Fibroblast of lung (primary cell): ENCODE results near the gene TXNIP. TPM values are rescaled to one million over a fixed set of nuclear protein-coding genes. Genes with fewer than 3 reads are reported as not detected.
A peak's percentile ranks its signal among the peaks of the same experiment; 100 is the strongest.

Source experiments
- DNase-seq, 2 donors: peaks; one replicate each; pipeline versions ENCODE4 v3.0.0 to v3.0.0-alpha.2; 2010; ENCODE audit warnings: low read depth in 2 of 2
- H2AFZ ChIP-seq: 2 replicates; pipeline ENCODE4 v1.5.1; 2012; ENCODE audit warnings: low read length, control low read depth, inconsistent platforms
- H3K27ac ChIP-seq: 2 replicates; pipeline ENCODE4 v1.5.1; 2011; ENCODE audit warnings: low read length, control low read depth; ENCODE audit not compliant: insufficient read depth
- H3K27me3 ChIP-seq: 2 replicates; pipeline ENCODE4 v1.5.1; 2011; ENCODE audit warnings: mild to moderate bottlenecking, low read length; ENCODE audit not compliant: control insufficient read depth, insufficient read depth
- H3K36me3 ChIP-seq: 2 replicates; pipeline ENCODE4 v1.5.1; 2011; ENCODE audit warnings: low read length; ENCODE audit not compliant: control insufficient read depth, insufficient read depth
- H3K4me1 ChIP-seq: 2 replicates; pipeline ENCODE4 v1.5.1; 2011; ENCODE audit warnings: low read length; ENCODE audit not compliant: control insufficient read depth, insufficient read depth; ENCODE audit errors: extremely low read depth
- H3K4me2 ChIP-seq: 2 replicates; pipeline ENCODE4 v1.5.1; 2011; ENCODE audit warnings: low read length, control low read depth; ENCODE audit not compliant: insufficient read depth; ENCODE audit errors: extremely low read depth
- H3K4me3 ChIP-seq, 4 experiments: fragments of 200-600 bp in 1 of 4; sonication (generic) in 1 of 4; replicated peaks in 1 of 4; 2 replicates each; pipeline ENCODE4 v1.5.1; 2011 to 2016; ENCODE audit warnings: low read length in 4 of 4, low read depth in 3 of 4, mild to moderate bottlenecking in 3 of 4, control low read depth in 2 of 4, inconsistent platforms in 1 of 4, mixed read lengths in 1 of 4; ENCODE audit not compliant: insufficient read depth in 1 of 4; ENCODE audit errors: control extremely low read depth in 1 of 4
- H3K79me2 ChIP-seq: 2 replicates; pipeline ENCODE4 v1.5.1; 2012; ENCODE audit warnings: mild to moderate bottlenecking, low read length, inconsistent platforms; ENCODE audit not compliant: control insufficient read depth, insufficient read depth
- H3K9ac ChIP-seq: 2 replicates; pipeline ENCODE4 v1.5.1; 2011; ENCODE audit warnings: mild to moderate bottlenecking, low read length, control low read depth; ENCODE audit not compliant: insufficient read depth
- H3K9me3 ChIP-seq: 2 replicates; pipeline ENCODE4 v1.5.1; 2012; ENCODE audit warnings: low read depth, low read length; ENCODE audit not compliant: control insufficient read depth, insufficient read depth
- H4K20me1 ChIP-seq: 2 replicates; pipeline ENCODE4 v1.5.1; 2011; ENCODE audit warnings: low read length; ENCODE audit not compliant: control insufficient read depth, insufficient read depth; ENCODE audit errors: extremely low read depth
- EZH2 ChIP-seq: IDR thresholded peaks from 2 replicates; pipeline ENCODE4 v1.5.1; 2012; ENCODE audit warnings: low read length, control low read depth, mild to moderate bottlenecking; ENCODE audit errors: missing control alignments
- polyA plus RNA-seq, 2 donors: library from polyadenylated mRNA; depleted of rRNA in 1 of 2; stranded (reverse) in 1 of 2; unstranded in 1 of 2; fragments of >200 nt; gene quantifications; 2 replicates each; pipeline ENCODE4 v1.2.1, GENCODE V29; 2011 to 2012; ENCODE audit warnings: missing spikeins in 1 of 2
- total RNA-seq: library from RNA; depleted of rRNA; stranded (reverse); fragments of >200 nt; gene quantifications from 2 replicates; pipeline ENCODE4 v1.2.1, GENCODE V29; 2014
- TF ChIP-seq, protein P1 (sequence below), 2 donors: IDR thresholded peaks in 1 of 2; conservative IDR thresholded peaks in 1 of 2; 1 replicate in 1 of 2; 2 replicates in 1 of 2; pipeline ENCODE4 v1.5.1; 2011 to 2012; ENCODE audit warnings: low read length in 2 of 2, control low read depth in 1 of 2, inconsistent platforms in 1 of 2, low read depth in 1 of 2, mild to moderate bottlenecking in 1 of 2

The TXNIP gene
- total and polyA plus RNA-seq, 2 donors (not counting 1 experiment from before 2014, with no cell fraction given) = 204 to 773 TPM

DNA sequence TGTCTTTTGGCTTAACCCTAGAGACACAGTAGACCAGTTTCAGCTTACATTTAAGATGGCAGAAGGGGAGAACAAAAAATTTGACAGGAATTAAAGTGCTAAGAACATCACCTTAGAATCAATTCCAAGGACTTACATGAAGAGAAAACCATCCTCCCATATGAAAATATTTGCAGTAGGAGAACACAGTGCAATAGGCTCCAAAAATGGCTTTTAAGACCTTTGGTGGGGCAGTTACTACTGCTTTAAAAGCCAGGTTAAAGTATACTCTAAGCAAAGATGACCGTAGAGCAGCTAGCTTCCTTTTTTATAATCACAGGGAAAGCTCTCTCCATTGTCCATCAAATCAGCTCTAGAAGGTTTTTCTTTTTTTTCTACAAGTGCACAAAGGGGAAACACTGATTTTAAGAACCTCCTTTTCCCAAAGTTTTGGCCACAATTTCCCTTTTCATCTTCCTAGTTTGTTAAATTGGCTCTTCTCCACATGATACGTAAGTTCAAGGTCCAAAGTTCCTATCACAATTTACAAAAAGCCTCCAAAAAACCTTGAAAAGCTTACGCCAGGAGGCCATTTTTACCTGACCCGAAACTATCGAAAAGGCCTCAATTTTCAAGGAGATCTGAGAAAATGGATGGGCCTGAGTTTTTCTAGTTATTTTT, 3.3 kb downstream of the TXNIP start:
- Histone ChIP-seq H3K79me2 (peaks cover 17% of the 10 kb centered on the region), H3K36me3 (peaks cover 4% of the 10 kb centered on the region), H3K4me2 (no peak overlapping the region), H3K9me3 (no peaks in the 10 kb centered on the region), H3K27me3 (no peaks in the 10 kb centered on the region), H3K27ac (no peak overlapping the region), H2AFZ (no peak overlapping the region), H3K4me1 (peaks cover 10% of the 10 kb centered on the region), H3K9ac (no peak overlapping the region), H3K4me3 (peak overlapping the region in 2 of 4 experiments; percentile 79 to 98), H4K20me1 (no peaks in the 10 kb centered on the region)
- TF ChIP-seq EZH2 = no peak
- TF ChIP-seq, protein P1, sequence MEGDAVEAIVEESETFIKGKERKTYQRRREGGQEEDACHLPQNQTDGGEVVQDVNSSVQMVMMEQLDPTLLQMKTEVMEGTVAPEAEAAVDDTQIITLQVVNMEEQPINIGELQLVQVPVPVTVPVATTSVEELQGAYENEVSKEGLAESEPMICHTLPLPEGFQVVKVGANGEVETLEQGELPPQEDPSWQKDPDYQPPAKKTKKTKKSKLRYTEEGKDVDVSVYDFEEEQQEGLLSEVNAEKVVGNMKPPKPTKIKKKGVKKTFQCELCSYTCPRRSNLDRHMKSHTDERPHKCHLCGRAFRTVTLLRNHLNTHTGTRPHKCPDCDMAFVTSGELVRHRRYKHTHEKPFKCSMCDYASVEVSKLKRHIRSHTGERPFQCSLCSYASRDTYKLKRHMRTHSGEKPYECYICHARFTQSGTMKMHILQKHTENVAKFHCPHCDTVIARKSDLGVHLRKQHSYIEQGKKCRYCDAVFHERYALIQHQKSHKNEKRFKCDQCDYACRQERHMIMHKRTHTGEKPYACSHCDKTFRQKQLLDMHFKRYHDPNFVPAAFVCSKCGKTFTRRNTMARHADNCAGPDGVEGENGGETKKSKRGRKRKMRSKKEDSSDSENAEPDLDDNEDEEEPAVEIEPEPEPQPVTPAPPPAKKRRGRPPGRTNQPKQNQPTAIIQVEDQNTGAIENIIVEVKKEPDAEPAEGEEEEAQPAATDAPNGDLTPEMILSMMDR (conservative IDR thresholded peaks at IDR 0.05 in 1 of 2, IDR thresholded peaks at IDR 0.05 in 1 of 2; ENCODE audit: low read depth in 1 of 2, low read length in 2 of 2) = no peak
- no peak for DNase-seq

DNA sequence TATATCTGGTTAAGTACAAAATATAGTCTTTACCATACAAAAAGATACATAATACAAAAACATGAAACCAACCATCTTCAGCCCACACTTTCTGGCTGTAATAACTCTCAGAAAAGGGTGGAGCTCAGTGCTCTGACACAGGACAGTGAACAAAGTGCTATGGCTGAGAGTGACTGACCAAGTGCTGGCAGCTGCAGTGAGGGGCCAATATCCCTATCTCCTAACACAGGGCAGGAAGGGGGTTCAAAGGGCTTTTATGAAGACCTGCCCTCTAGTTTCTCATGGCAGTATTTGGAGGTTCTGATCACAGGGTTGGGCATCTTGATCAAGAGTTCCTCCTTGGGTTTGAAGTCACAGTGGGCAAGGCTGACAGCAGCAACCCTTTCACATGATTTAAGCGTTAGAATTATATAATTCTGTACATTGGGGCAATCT, 3.9 kb downstream of the TXNIP start:
- H3K79me2 ChIP-seq = peaks cover 17% of the 10 kb centered on the region
- DNase-seq = no peak
- no peak overlapping the region for H2AFZ ChIP-seq
- no peak overlapping the region for H3K9ac ChIP-seq
- H3K4me2 ChIP-seq = no peak overlapping the region
- peaks cover 4% of the 10 kb centered on the region for H3K36me3 ChIP-seq
- TF ChIP-seq EZH2 = no peak
- TF ChIP-seq, protein P1 (conservative IDR thresholded peaks at IDR 0.05 in 1 of 2, IDR thresholded peaks at IDR 0.05 in 1 of 2; ENCODE audit: low read depth in 1 of 2, low read length in 2 of 2) = no peak
- no peaks in the 10 kb centered on the region for H3K9me3 ChIP-seq
- peak overlapping the region in 2 of 4 experiments; percentile 79 to 98 for H3K4me3 ChIP-seq
- H4K20me1 ChIP-seq = no peaks in the 10 kb centered on the region
- no peaks in the 10 kb centered on the region for H3K27me3 ChIP-seq
- no peak overlapping the region for H3K27ac ChIP-seq
- H3K4me1 ChIP-seq = peaks cover 10% of the 10 kb centered on the region

DNA sequence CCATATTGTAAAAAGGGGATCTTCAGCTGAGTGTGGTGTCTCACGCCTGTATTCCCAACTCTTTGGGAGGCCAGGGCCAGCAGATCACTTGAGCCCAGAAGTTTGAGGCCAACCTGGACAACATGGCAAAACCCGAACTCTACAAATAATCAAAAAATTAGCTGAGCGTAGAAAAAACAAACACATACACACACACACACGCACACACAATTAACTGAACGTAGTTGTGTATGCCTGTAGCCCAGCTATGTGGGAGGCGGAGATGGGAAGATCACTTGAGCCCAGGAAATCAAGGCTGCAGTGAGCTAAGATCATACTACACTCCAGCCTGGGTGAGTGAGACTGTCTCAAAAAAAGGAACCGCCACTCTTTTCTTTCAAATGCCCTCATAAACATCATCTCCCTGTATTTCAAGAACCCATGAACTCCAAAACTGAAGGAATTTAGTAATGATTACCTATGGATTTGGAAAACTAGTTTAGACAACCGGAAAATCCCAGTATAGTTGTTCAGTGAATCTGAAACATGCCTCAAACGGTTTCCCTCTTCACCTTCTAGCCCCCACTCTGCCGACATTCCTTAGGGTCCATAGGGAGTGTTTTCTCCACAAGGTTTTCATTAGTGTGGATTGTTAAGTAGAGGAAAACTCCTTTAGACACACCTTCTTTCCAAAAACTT, 4.5 kb downstream of the TXNIP start:
- H3K79me2 ChIP-seq = peaks cover 17% of the 10 kb centered on the region
- H3K27me3 ChIP-seq = no peaks in the 10 kb centered on the region
- no peak overlapping the region for H2AFZ ChIP-seq
- H3K4me2 ChIP-seq = no peak overlapping the region
- H3K27ac ChIP-seq = no peak overlapping the region
- H3K9ac ChIP-seq = no peak overlapping the region
- H4K20me1 ChIP-seq = no peaks in the 10 kb centered on the region
- peaks cover 6% of the 10 kb centered on the region for H3K4me1 ChIP-seq
- DNase-seq = peak in 1 of 2 donors; percentile 55
- TF ChIP-seq EZH2 = no peak
- TF ChIP-seq, protein P1 (conservative IDR thresholded peaks at IDR 0.05 in 1 of 2, IDR thresholded peaks at IDR 0.05 in 1 of 2; ENCODE audit: low read depth in 1 of 2, low read length in 2 of 2) = no peak
- H3K36me3 ChIP-seq = peaks cover 4% of the 10 kb centered on the region
- H3K4me3 ChIP-seq = peak overlapping the region in 2 of 4 experiments; percentile 79 to 98
- H3K9me3 ChIP-seq = no peaks in the 10 kb centered on the region
